ENCODE data around the gene NDUFB10.
"Not testable (repeated sequence)": the region's sequence is repeated elsewhere in the genome, so short reads cannot be mapped to it uniquely, and the experiment has no call there.

NDUFB10 gene

GRCh38 chr16:1947369-1947670 is 12.0 kb upstream of the NDUFB10 start:
- DNase-seq: no peak

GRCh38 chr16:1949507-1949906 is 9.8 kb upstream of the NDUFB10 start:
- no peak for DNase-seq

GRCh38 chr16:1950047-1950446 is 9.3 kb upstream of the NDUFB10 start:
- DNase-seq: no peak

GRCh38 chr16:1950559-1950958 is 8.8 kb upstream of the NDUFB10 start:
- no peak for DNase-seq

GRCh38 chr16:1953734-1954133 is 5.6 kb upstream of the NDUFB10 start:
- DNase-seq: no peak

GRCh38 chr16:1957434-1958142 is 1.8 kb upstream of the NDUFB10 start:
- DNase-seq: not testable (repeated sequence)

GRCh38 chr16:1958143-1958491 is 1.2 kb upstream of the NDUFB10 start:
- not testable (repeated sequence) for DNase-seq

GRCh38 chr16:1958715-1959268 is 546 bp upstream of the NDUFB10 start:
- no peak for DNase-seq

GRCh38 chr16:1960665-1961630 is 1.6 kb downstream of the NDUFB10 start:
- peak; percentile 68 for DNase-seq

GRCh38 chr16:1961651-1962067 is 2.3 kb downstream of the NDUFB10 start:
- no peak for DNase-seq

GRCh38 chr16:1962161-1963153 is 3.1 kb downstream of the NDUFB10 start:
- not testable (repeated sequence) for DNase-seq

- no peak for DNase-seq
Observed at GRCh38 chr16:1963806-1964505, 4.6 kb downstream of the NDUFB10 start.

- peak; percentile 99 for DNase-seq
Observed at GRCh38 chr16:1964506-1965395, 5.4 kb downstream of the NDUFB10 start, which contains the start of gene RPS2. TSS of gene RPS2 (minus strand) at chr16:1964826. CDS start at chr16:1964625, 201 bp downstream.

- DNase-seq: no peak
Observed at GRCh38 chr16:1965396-1966001, 6.2 kb downstream of the NDUFB10 start.

- no peak for DNase-seq
Observed at GRCh38 chr16:1966460-1966859, 7.1 kb downstream of the NDUFB10 start, which contains the start of gene RNF151. TSS of gene RNF151 (plus strand) at chr16:1966856. CDS start at chr16:1966882, 26 bp downstream.

- DNase-seq: no peak
Observed at GRCh38 chr16:1968146-1968953, 9.0 kb downstream of the NDUFB10 start.

- DNase-seq: peak; percentile 94
Observed at GRCh38 chr16:1971796-1972489, 12.6 kb downstream of the NDUFB10 start, which contains the start of gene TBL3. TSS of gene TBL3 (plus strand) at chr16:1972053. CDS start at chr16:1972165, 112 bp downstream.

GRCh38 chr16:1972490-1972877 is 13.1 kb downstream of the NDUFB10 start:
- no peak for DNase-seq

Measured in NCI-H345 (cell line).